Activated effector memory CD4-positive, alpha-beta T cell treated with Interleukin-2 at 50 U/mL for 16 hours (primary cell): ENCODE measurements around the gene SND1.
A peak's percentile ranks its signal among the peaks of the same experiment; 100 is the strongest.

Experiments
- DNase-seq: peaks from one replicate; pipeline ENCODE4 v3.0.0-alpha.2; 2020

The SND1 gene

GRCh38 chr7:128131731-128132130 is 479.7 kb downstream of the SND1 start:
- no peak for DNase-seq

DNA sequence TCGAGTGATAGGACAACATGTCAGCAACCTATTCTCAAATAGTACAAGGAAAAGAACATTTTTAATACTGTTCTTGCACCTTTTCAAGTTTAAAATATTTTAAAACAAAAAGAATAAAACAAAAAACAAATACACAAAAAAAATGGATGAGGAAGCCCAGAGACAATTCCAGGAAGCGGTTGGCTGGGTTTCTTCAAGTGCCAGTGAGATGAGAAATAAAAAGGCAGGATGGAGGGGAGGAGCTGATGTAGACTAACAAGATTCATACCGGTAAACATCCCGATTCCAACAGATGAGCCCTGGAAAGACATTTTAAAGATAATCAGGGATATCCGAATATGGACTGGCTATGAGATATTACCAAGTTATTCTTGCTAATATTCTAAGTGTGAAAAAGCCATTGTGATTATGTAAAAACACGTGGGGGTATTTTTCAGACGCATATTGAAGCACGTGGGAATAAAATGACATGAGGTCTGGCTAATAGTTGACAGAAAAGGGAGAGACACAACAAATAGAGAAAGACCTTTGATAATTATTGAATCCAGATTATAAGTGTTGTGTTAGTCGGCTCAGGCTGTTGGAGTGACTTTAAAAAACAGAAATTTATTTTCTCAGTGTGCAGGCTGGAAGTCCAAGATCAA is 480.6 kb downstream of the SND1 start:
- no peak for DNase-seq

DNA sequence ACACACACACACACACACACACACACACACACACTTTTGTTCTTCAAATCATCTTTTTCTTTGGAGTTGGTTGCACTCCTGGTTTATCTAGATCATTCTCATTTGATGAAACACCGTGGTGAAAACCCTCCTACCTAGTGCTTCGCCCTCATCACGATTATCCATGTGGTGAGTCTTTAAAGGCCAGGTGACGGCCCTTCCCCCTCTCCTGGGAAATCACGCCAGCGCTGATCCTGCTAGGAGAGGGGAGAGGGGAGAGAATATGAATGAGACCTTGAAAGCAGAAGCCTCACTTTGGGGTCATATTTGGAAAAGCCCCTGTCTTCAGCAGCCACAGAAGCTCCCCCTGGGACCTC is 483.1 kb downstream of the SND1 start:
- no peak for DNase-seq

DNA sequence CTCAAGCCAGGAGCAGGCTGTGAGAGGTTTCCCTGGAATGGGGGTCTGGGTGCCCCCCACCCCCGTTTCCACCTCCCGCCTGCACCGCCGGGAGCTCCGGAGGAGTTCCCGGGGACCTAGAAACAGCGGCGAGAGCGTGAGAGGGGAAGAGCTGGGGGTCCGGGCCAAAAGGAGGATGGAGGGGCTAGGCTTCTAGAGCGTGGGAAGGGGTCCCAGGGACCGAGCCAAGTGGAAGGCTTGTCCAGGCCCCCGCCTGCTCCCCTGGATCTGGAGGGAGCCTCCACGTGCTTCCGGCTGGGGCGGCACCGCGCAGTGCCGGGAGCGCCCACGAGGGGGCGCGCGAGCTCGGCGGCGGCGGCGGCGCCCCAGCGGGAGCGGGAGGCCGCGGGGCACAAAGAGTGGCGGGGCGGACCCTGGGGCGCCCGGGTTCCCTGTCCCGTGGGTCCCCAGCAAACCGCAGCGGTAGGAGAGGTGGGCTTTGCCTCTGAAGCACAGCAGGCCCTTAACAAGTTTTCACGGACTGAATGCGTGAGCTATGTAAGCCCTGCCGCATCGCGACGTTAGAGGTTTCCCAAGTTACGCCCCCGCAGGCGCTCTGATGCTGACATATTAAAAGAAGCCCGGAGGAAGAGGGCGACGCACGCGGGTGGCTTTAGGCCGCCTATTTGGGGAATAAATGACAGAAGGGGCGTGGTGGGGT is 483.7 kb downstream of the SND1 start:
- DNase-seq = peak; percentile 50

- DNase-seq = no peak
Observed at GRCh38 chr7:128136215-128136597, 484.2 kb downstream of the SND1 start.

- no peak for DNase-seq
Observed at GRCh38 chr7:128137181-128137580, 485.2 kb downstream of the SND1 start.

DNA sequence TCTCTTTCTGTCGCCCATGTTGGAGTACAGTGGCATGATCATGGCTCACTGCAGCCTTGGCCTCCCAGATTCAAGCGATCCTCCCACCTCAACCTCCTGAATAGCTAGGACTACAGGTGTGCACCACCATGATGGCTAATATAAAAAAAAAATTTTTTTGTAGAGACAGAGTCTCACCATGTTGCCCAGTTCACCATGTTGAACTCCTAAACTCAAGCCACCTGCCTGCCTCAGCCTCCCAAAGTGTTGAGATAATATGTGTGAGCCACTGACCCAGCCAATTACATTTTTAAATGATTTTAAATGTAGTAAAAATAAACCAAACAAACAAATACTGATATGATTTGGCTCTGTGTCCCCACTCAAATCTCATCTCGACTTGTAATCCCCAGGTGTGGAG is 487.4 kb downstream of the SND1 start:
- DNase-seq = no peak

GRCh38 chr7:128141683-128142195 is 489.7 kb downstream of the SND1 start:
- no peak for DNase-seq
